H1 (cell line): Measurements from ENCODE around the gene SEMA3D. TPM values are rescaled to one million over a fixed set of nuclear protein-coding genes. Genes with fewer than 3 reads are reported as not detected.

ENCODE experiments used
- CTCF ChIA-PET: fragments of 300-600 bp; sonication (Branson Sonifier 250); formaldehyde crosslinking; loops from one replicate; lab custom pipeline; 2021; ENCODE audit not compliant: partially characterized antibody; lab: Charles Lee
- POLR2A ChIA-PET: fragments of 300-600 bp; sonication (Branson Sonifier 250); formaldehyde crosslinking; loops from one replicate; lab custom pipeline; 2021; ENCODE audit warnings: inconsistent platforms; ENCODE audit not compliant: partially characterized antibody; lab: Charles Lee
- DNase-seq, 2 experiments: peaks; one replicate each; pipeline versions ENCODE4 v3.0.0 to v3.0.0-alpha.2; 2010 to 2022; ENCODE audit warnings: low spot score in 2 of 2, low read depth in 1 of 2, mixed read lengths in 1 of 2
- FAIRE-seq: peaks from 2 replicates; lab custom pipeline; 2011; peaks lifted over from hg19 to GRCh38; lab: Jason Lieb, UNC
- H2AFZ ChIP-seq: 2 replicates; pipeline ENCODE4 v1.8.1; 2012; ENCODE audit warnings: low read length, inconsistent platforms
- H2AK5ac ChIP-seq: 2 replicates; pipeline ENCODE4 v1.6.1; 2013; ENCODE audit warnings: low read depth, low read length
- H2BK120ac ChIP-seq: replicated peaks from 2 replicates; pipeline ENCODE3; 2013; ENCODE audit warnings: low read depth, low read length, inconsistent platforms
- H2BK12ac ChIP-seq: 2 replicates; pipeline ENCODE4 v1.6.1; 2013; ENCODE audit warnings: low read depth, low read length
- H2BK15ac ChIP-seq: 2 replicates; pipeline ENCODE4 v1.6.1; 2013; ENCODE audit warnings: low read length
- H2BK20ac ChIP-seq: 2 replicates; pipeline ENCODE4 v1.6.1; 2013; ENCODE audit warnings: low read length
- H2BK5ac ChIP-seq: 2 replicates; pipeline ENCODE4 v1.6.1; 2013; ENCODE audit warnings: low read depth, low read length
- H3K14ac ChIP-seq: 2 replicates; pipeline ENCODE4 v1.6.1; 2013; ENCODE audit warnings: inconsistent platforms; ENCODE audit not compliant: insufficient read length
- H3K18ac ChIP-seq: 2 replicates; pipeline ENCODE4 v1.6.1; 2013; ENCODE audit warnings: low read length; ENCODE audit errors: extremely low read depth
- H3K23ac ChIP-seq: 2 replicates; pipeline ENCODE4 v1.6.1; 2013; ENCODE audit warnings: inconsistent platforms; ENCODE audit not compliant: insufficient read length
- H3K23me2 ChIP-seq: 2 replicates; pipeline ENCODE4 v1.6.1; 2013; ENCODE audit warnings: low read depth, low read length
- H3K27ac ChIP-seq: 2 replicates; pipeline ENCODE4 v1.6.1; 2011; ENCODE audit warnings: low read depth, low read length, inconsistent platforms
- H3K27me3 ChIP-seq, 4 experiments: replicated peaks in 1 of 4; 1 replicate in 1 of 4; 2 replicates in 3 of 4; pipeline versions ENCODE4 v1.6.1 to v1.8.1; 2011 to 2013; ENCODE audit warnings: low read length in 3 of 4, mild to moderate bottlenecking in 3 of 4, inconsistent platforms in 2 of 4, mixed read lengths in 2 of 4, moderate library complexity in 1 of 4; ENCODE audit not compliant: control insufficient read depth in 3 of 4, insufficient read depth in 3 of 4; ENCODE audit errors: extremely low read depth in 1 of 4
- H3K36me3 ChIP-seq, 4 experiments: 2 replicates each; pipeline versions ENCODE4 v1.6.1 to v1.8.1; 2011 to 2013; ENCODE audit warnings: mild to moderate bottlenecking in 4 of 4, low read length in 3 of 4, moderate library complexity in 2 of 4, control low read depth in 1 of 4, inconsistent platforms in 1 of 4; ENCODE audit not compliant: insufficient read depth in 4 of 4, control insufficient read depth in 2 of 4
- H3K4ac ChIP-seq: replicated peaks from 2 replicates; pipeline ENCODE3; 2013; ENCODE audit warnings: low read length, low read depth, mixed read lengths, inconsistent platforms; ENCODE audit not compliant: insufficient read length
- H3K4me1 ChIP-seq, 4 experiments: replicated peaks in 1 of 4; 1 replicate in 1 of 4; 2 replicates in 3 of 4; pipeline versions ENCODE4 v1.6.1 to v1.8.1; 2011 to 2013; ENCODE audit warnings: low read length in 3 of 4, inconsistent platforms in 2 of 4, mixed read lengths in 1 of 4; ENCODE audit not compliant: insufficient read depth in 4 of 4, control insufficient read depth in 3 of 4
- H3K4me2 ChIP-seq, 2 experiments: 2 replicates each; pipeline versions ENCODE4 v1.6.1 to v1.8.1; 2011 to 2013; ENCODE audit warnings: low read depth in 2 of 2, low read length in 2 of 2, control low read depth in 1 of 2, inconsistent platforms in 1 of 2, mild to moderate bottlenecking in 1 of 2; ENCODE audit not compliant: insufficient read depth in 1 of 2
- H3K4me3 ChIP-seq, 4 experiments: fragments of 200-600, 300-600 bp in 1 of 4; sonication (generic), shearing (Covaris generic), sonication (Bioruptor Twin) in 1 of 4; 2 replicates each; pipeline versions ENCODE4 v1.5.1 to v1.8.1; 2011 to 2016; ENCODE audit warnings: low read length in 4 of 4, low read depth in 3 of 4, control low read depth in 2 of 4, inconsistent platforms in 2 of 4, mild to moderate bottlenecking in 2 of 4, mixed read lengths in 1 of 4, moderate library complexity in 1 of 4; ENCODE audit not compliant: insufficient read depth in 2 of 4; ENCODE audit errors: extremely low read depth in 1 of 4
- H3K56ac ChIP-seq: replicated peaks from 2 replicates; pipeline ENCODE3; 2013; ENCODE audit warnings: low read depth, mild to moderate bottlenecking, mixed read lengths, low read length, inconsistent platforms; ENCODE audit not compliant: insufficient read length
- H3K79me1 ChIP-seq: 2 replicates; pipeline ENCODE4 v1.6.1; 2013; ENCODE audit warnings: low read depth, low read length, control low read depth
- H3K79me2 ChIP-seq, 2 experiments: 2 replicates each; pipeline versions ENCODE4 v1.6.1 to v1.8.1; 2012 to 2013; ENCODE audit warnings: low read length in 2 of 2, mild to moderate bottlenecking in 2 of 2, inconsistent platforms in 1 of 2; ENCODE audit not compliant: insufficient read depth in 2 of 2, control insufficient read depth in 1 of 2
- H3K9ac ChIP-seq, 4 experiments: replicated peaks in 1 of 4; 1 replicate in 1 of 4; 2 replicates in 3 of 4; pipeline versions ENCODE4 v1.6.1 to v1.8.1; 2011 to 2013; ENCODE audit warnings: low read depth in 3 of 4, low read length in 3 of 4, control low read depth in 2 of 4, mild to moderate bottlenecking in 2 of 4, moderate library complexity in 2 of 4, inconsistent platforms in 1 of 4; ENCODE audit errors: extremely low read depth in 1 of 4
- H3K9me3 ChIP-seq, 2 experiments: 2 replicates each; pipeline versions ENCODE4 v1.6.1 to v1.8.1; 2012 to 2013; ENCODE audit warnings: mild to moderate bottlenecking in 2 of 2, moderate library complexity in 2 of 2, control low read depth in 1 of 2, inconsistent platforms in 1 of 2, low read depth in 1 of 2, low read length in 1 of 2, mixed read lengths in 1 of 2; ENCODE audit not compliant: insufficient read depth in 2 of 2
- H4K20me1 ChIP-seq, 2 experiments: replicated peaks in 1 of 2; 2 replicates each; pipeline versions ENCODE3 to v1.8.1; 2011 to 2013; ENCODE audit warnings: inconsistent platforms in 2 of 2, low read length in 2 of 2, mild to moderate bottlenecking in 1 of 2; ENCODE audit not compliant: insufficient read depth in 2 of 2, control insufficient read depth in 1 of 2
- H4K5ac ChIP-seq: 2 replicates; pipeline ENCODE4 v1.6.1; 2013; ENCODE audit warnings: low read length, low read depth, mixed read lengths, inconsistent platforms; ENCODE audit not compliant: insufficient read length
- H4K8ac ChIP-seq: 2 replicates; pipeline ENCODE4 v1.8.0; 2013; ENCODE audit warnings: mild to moderate bottlenecking, moderate library complexity, low read length, inconsistent platforms; ENCODE audit not compliant: insufficient read depth; ENCODE audit errors: extremely low read depth
- H4K91ac ChIP-seq: replicated peaks from 2 replicates; pipeline ENCODE3; 2013; ENCODE audit warnings: low read length, mixed read lengths, inconsistent platforms; ENCODE audit not compliant: insufficient read length
- CBX5 ChIP-seq: fragments of 300-800, 300-1000 bp; sonication (generic); IDR thresholded peaks from 2 replicates; pipeline ENCODE4 v1.7.1; 2016; ENCODE audit warnings: antibody characterized with exemption, low read length, low read depth
- CHD2 ChIP-seq: IDR thresholded peaks from 2 replicates; pipeline ENCODE4 v1.6.1; 2012; ENCODE audit warnings: low read length, improper control_type of control experiment
- HDAC2 ChIP-seq, 2 experiments: fragments of 300-600 bp in 1 of 2; sonication (generic) in 1 of 2; IDR thresholded peaks; 2 replicates each; pipeline ENCODE4 v1.6.1; 2011 to 2012; ENCODE audit warnings: low read depth in 2 of 2, low read length in 2 of 2, mild to moderate bottlenecking in 2 of 2, moderate library complexity in 2 of 2, borderline replicate concordance in 1 of 2, inconsistent platforms in 1 of 2
- WGBS, 2 experiments: shearing (Covaris generic) in 1 of 2; methylation state at CpG; one replicate each; pipeline versions ENCODE4 v1.1.6 to v1.1.7; 2013 to 2015; ENCODE audit warnings: low lambda C conversion rate in 2 of 2, mixed read lengths in 2 of 2, inconsistent platforms in 1 of 2, low coverage in 1 of 2, missing lambda C conversion rate in 1 of 2; ENCODE audit not compliant: insufficient replicate concordance in 2 of 2, insufficient coverage in 1 of 2, insufficient read length in 1 of 2; ENCODE audit errors: extremely low coverage in 1 of 2, missing lambda C conversion rate in 1 of 2; 5-methylcytosine and 5-hydroxymethylcytosine counted together
- polyA plus RNA-seq, 7 experiments: library from polyadenylated mRNA; depleted of rRNA in 3 of 7; stranded (reverse) in 5 of 7; unstranded in 2 of 7; fragments of >200 nt in 5 of 7; fragments of 200-250 nt in 2 of 7; gene quantifications; 1 replicate in 5 of 7; 2 replicates in 1 of 7; 4 replicates in 1 of 7; pipeline versions ENCODE4 v1.2.1 to v1.2.3, GENCODE V29; 2011 to 2013; ENCODE audit warnings: missing spikeins in 2 of 7, mixed read lengths in 2 of 7
- total RNA-seq: library from RNA; stranded (reverse); fragmentation: NEBNext Ultra II Directional; extraction: Animal tissue kit (Norgen Biotek cat#: 25700); gene quantifications from 2 replicates; pipeline ENCODE4 v1.2.1, GENCODE V29; 2021

SEMA3D gene
- total and polyA plus RNA-seq, 2 of the 8 experiments (the other 6 are each of a cell fraction or from before 2014, with no cell fraction given), result 1.6 to 3.5 TPM

- Histone ChIP-seq H3K4me1 (peaks cover 0 to 3% (median 0%) of the 10 kb centered on the region in 4 experiments; a peak in 1 of 7 replicates), H4K5ac (no peak overlapping the region), H3K79me1 (no peaks in the 10 kb centered on the region), H3K56ac (no peak overlapping the region), H2BK12ac (no peak overlapping the region), H3K79me2 (no peaks in the 10 kb centered on the region), H2BK120ac (no peak overlapping the region), H3K9me3 (no peaks in the 10 kb centered on the region), H3K4me3 (no peak overlapping the region), H3K27me3 (peaks cover 0 to 1% (median 0%) of the 10 kb centered on the region in 4 experiments; a peak in 1 of 7 replicates), H3K14ac (no peak overlapping the region), H2AK5ac (no peak overlapping the region), H4K91ac (no peak overlapping the region), H2BK15ac (no peak overlapping the region), H3K4me2 (no peak overlapping the region), H3K9ac (no peak overlapping the region), H3K23me2 (no peaks in the 10 kb centered on the region), H2BK5ac (no peak overlapping the region), H4K8ac (no peak overlapping the region), H2AFZ (no peak overlapping the region), H3K23ac (no peak overlapping the region), H2BK20ac (no peak overlapping the region), H3K27ac (no peak overlapping the region), H3K36me3 (no peaks in the 10 kb centered on the region), H4K20me1 (no peaks in the 10 kb centered on the region), H3K4ac (no peak overlapping the region), H3K18ac (no peak overlapping the region)
- no peak for FAIRE-seq
- WGBS, 2 experiments, result 85% methylated on average over 1 of the region's 1 CpG; no CpG with 5 or more reads in 1 of the 2 experiments
- ChIA-PET CTCF (interaction anchor here (0.6 to 1.4 kb wide), 2 partner anchors 117 to 155 kb away, joined by 5 read pairs; no protein-coding TSS in a partner anchor), POLR2A (no interaction called here)
- no peak for DNase-seq
- TF ChIP-seq CBX5 (no peak), CHD2 (no peak), HDAC2 (IDR thresholded peaks at IDR 0.05; ENCODE audit: borderline replicate concordance in 1 of 2, low read depth in 2 of 2, low read length in 2 of 2) (no peak)
Measured at GRCh38 chr7:85068799-85069198, 118.1 kb downstream of the SEMA3D start.
